Skin epidermis (tissue), 12 donors: ENCODE measurements around the gene UPF1.

Experiments used
- H3K27ac ChIP-seq, 21 experiments: fragments of 200-600 bp; sonication (generic) in 11 of 21; one replicate each; pipeline ENCODE4 v1.5.0; 2020; ENCODE audit warnings: mild to moderate bottlenecking in 3 of 21, inconsistent platforms in 2 of 21, moderate library complexity in 2 of 21
- H3K4me3 ChIP-seq, 7 experiments: fragments of 200-600 bp; sonication (generic) in 2 of 7; one replicate each; pipeline ENCODE4 v1.5.0; 2020; ENCODE audit warnings: inconsistent platforms in 2 of 7, mild to moderate bottlenecking in 2 of 7, moderate library complexity in 1 of 7

The UPF1 gene

GRCh38 chr19:18867199-18867598, 35.4 kb downstream of the UPF1 start:
- no peak overlapping the region for H3K4me3 ChIP-seq
- H3K27ac ChIP-seq = no peak overlapping the region

GRCh38 chr19:18867751-18868150, 36.0 kb downstream of the UPF1 start:
- Histone ChIP-seq H3K4me3 (no peak overlapping the region), H3K27ac (no peak overlapping the region)

- Histone ChIP-seq H3K4me3 (peak overlapping the region in 1 of 7 experiments; percentile 33), H3K27ac (no peak overlapping the region)
Observed at GRCh38 chr19:18868380-18869022, 36.7 kb downstream of the UPF1 start.

GRCh38 chr19:18869023-18869618, 37.4 kb downstream of the UPF1 start:
- Histone ChIP-seq H3K4me3 (peak overlapping the region in 1 of 7 experiments; percentile 33), H3K27ac (no peak overlapping the region)

- no peak overlapping the region for H3K27ac ChIP-seq
- H3K4me3 ChIP-seq = no peak overlapping the region
Observed at GRCh38 chr19:18869781-18870530, 38.2 kb downstream of the UPF1 start.

GRCh38 chr19:18870531-18871172, 38.9 kb downstream of the UPF1 start:
- H3K27ac ChIP-seq = no peak overlapping the region
- H3K4me3 ChIP-seq = no peak overlapping the region

GRCh38 chr19:18871543-18871942, 39.8 kb downstream of the UPF1 start:
- no peak overlapping the region for H3K27ac ChIP-seq

GRCh38 chr19:18875726-18876125, 44.0 kb downstream of the UPF1 start:
- Histone ChIP-seq H3K27ac (no peak overlapping the region), H3K4me3 (no peak overlapping the region)

More at GRCh38 chr19:18871543-18871942, 39.8 kb downstream of the UPF1 start:
- H3K4me3 ChIP-seq = no peak overlapping the region

GRCh38 chr19:18876865-18877264, 45.1 kb downstream of the UPF1 start:
- H3K4me3 ChIP-seq = no peak overlapping the region

GRCh38 chr19:18878058-18878797, 46.5 kb downstream of the UPF1 start:
- H3K27ac ChIP-seq = no peak overlapping the region
- H3K4me3 ChIP-seq = no peak overlapping the region

More at GRCh38 chr19:18876865-18877264, 45.1 kb downstream of the UPF1 start:
- no peak overlapping the region for H3K27ac ChIP-seq

GRCh38 chr19:18878858-18879578, 47.3 kb downstream of the UPF1 start:
- Histone ChIP-seq H3K27ac (no peak overlapping the region), H3K4me3 (no peak overlapping the region)

- Histone ChIP-seq H3K4me3 (no peak overlapping the region), H3K27ac (no peak overlapping the region)
Observed at GRCh38 chr19:18879579-18880373, 48.0 kb downstream of the UPF1 start.

- Histone ChIP-seq H3K27ac (no peak overlapping the region), H3K4me3 (no peak overlapping the region)
Observed at GRCh38 chr19:18881491-18881890, 49.7 kb downstream of the UPF1 start.

- Histone ChIP-seq H3K27ac (no peak overlapping the region), H3K4me3 (no peak overlapping the region)
Observed at GRCh38 chr19:18883526-18884304, 52.0 kb downstream of the UPF1 start.

GRCh38 chr19:18886972-18887371, 55.2 kb downstream of the UPF1 start:
- H3K27ac ChIP-seq = no peak overlapping the region

GRCh38 chr19:18889949-18890745, 58.4 kb downstream of the UPF1 start:
- no peak overlapping the region for H3K4me3 ChIP-seq
- no peak overlapping the region for H3K27ac ChIP-seq

More at GRCh38 chr19:18886972-18887371, 55.2 kb downstream of the UPF1 start:
- no peak overlapping the region for H3K4me3 ChIP-seq
